Psoas muscle (tissue), 8 donors: ENCODE results near the gene LINGO3. TPM values are rescaled to one million over a fixed set of nuclear protein-coding genes. Genes with fewer than 3 reads are reported as not detected.

Source experiments
- ATAC-seq, 4 donors: fragments of 200-7000 bp; cut with Tn5 transposase; one replicate each; pipeline ENCODE4 v1.9.1; 2020; ENCODE audit warnings: moderate library complexity in 3 of 4, mild to moderate bottlenecking in 2 of 4
- DNase-seq, 2 donors: peaks; one replicate each; pipeline ENCODE4 v3.0.0-alpha.2; 2020
- H3K27ac ChIP-seq: fragments of 200-600 bp; one replicate; pipeline ENCODE4 v1.8.0; 2022
- H3K27me3 ChIP-seq, 3 donors: fragments of 200-600 bp in 1 of 3; one replicate each; pipeline versions ENCODE4 v1.6.1 to v1.8.0; 2013 to 2022; ENCODE audit warnings: low read length in 2 of 3, mild to moderate bottlenecking in 2 of 3, moderate library complexity in 1 of 3; ENCODE audit not compliant: insufficient read depth in 3 of 3
- H3K36me3 ChIP-seq, 2 donors: fragments of 200-600 bp in 1 of 2; one replicate each; pipeline versions ENCODE4 v1.6.1 to v1.8.0; 2013 to 2022; ENCODE audit warnings: low read depth in 1 of 2, mild to moderate bottlenecking in 1 of 2, moderate library complexity in 1 of 2; ENCODE audit not compliant: insufficient read depth in 1 of 2
- H3K4me1 ChIP-seq: fragments of 200-600 bp; one replicate; pipeline ENCODE4 v1.8.0; 2022
- H3K4me3 ChIP-seq: fragments of 200-600 bp; one replicate; pipeline ENCODE4 v1.8.0; 2022; ENCODE audit warnings: mild to moderate bottlenecking
- H3K9me3 ChIP-seq: fragments of 200-600 bp; one replicate; pipeline ENCODE4 v1.8.0; 2022
- CTCF ChIP-seq: fragments of 200-600 bp; IDR thresholded peaks from one replicate; pipeline ENCODE4 v1.8.0; 2022; ENCODE audit warnings: antibody characterized with exemption
- WGBS, 3 donors: extraction: QIAGEN DNeasy Blood & Tissue Kit; methylation state at CpG; one replicate each; pipeline versions ENCODE4 v1.1.6 to v1.1.7; 2013; 5-methylcytosine and 5-hydroxymethylcytosine counted together
- intact Hi-C, 2 donors: fragments of 100-400 bp; cut with DNase I; formaldehyde crosslinking; loops; one replicate each; pipeline versions ENCODE4 v1.11.0 to v1.14.2; 2022
- polyA plus RNA-seq, 3 donors: library from polyadenylated mRNA; stranded (reverse); fragments of 200-250 nt; gene quantifications; one replicate each; pipeline ENCODE4 v1.2.3, GENCODE V29; 2013
- total RNA-seq, 4 donors: library from RNA; stranded (reverse); fragmentation: NEBNext Ultra II Directional in 2 of 4; extraction: Animal tissue kit (Norgen Biotek cat#: 25700) in 2 of 4; gene quantifications; one replicate each; pipeline versions ENCODE4 v1.2.1 to v1.2.4, GENCODE V29; 2021 to 2023
- donor health status: healthy with polysubstance abuse.
- donor health status: DM: no; HTN: no; CAD: no; lungs with moderate emphysema.
- donor health status: Bipolar disorder and iron deficiency.
- donor health status: healthy.
- donor health status: DM: yes; HTN: yes; CAD: no.
- donor health status: DM: no; HTN: no; CAD: no.
- donor health status: DM: no; HTN: no; CAD: no.
- donor health status: DM: yes; HTN: yes; CAD: no.

The LINGO3 gene
- total and polyA plus RNA-seq, 7 donors = 0.04 TPM; not detected in 6

GRCh38 chr19:2343289-2343982 lies 35.5 kb upstream of the LINGO3 start:
- no peaks in the 10 kb centered on the region for H3K4me1 ChIP-seq
- 89 to 96% (median 95%) methylated on average over 30 to 31 of the region's 31 CpGs for WGBS, 3 donors
- no peak overlapping the region for H3K4me3 ChIP-seq
- ATAC-seq = no peak
- intact Hi-C loops = no loop called here
- DNase-seq = peak in 1 of 2 donors; percentile 45
- no peak overlapping the region for H3K27ac ChIP-seq
- H3K36me3 ChIP-seq = peaks cover 0 to 60% of the 10 kb centered on the region in 2 donors
- H3K27me3 ChIP-seq = no peaks in the 10 kb centered on the region
- no peak for TF ChIP-seq CTCF
- H3K9me3 ChIP-seq = no peaks in the 10 kb centered on the region

- Histone ChIP-seq H3K36me3 (peaks cover 0 to 60% of the 10 kb centered on the region in 2 donors), H3K27me3 (no peaks in the 10 kb centered on the region), H3K4me3 (no peak overlapping the region), H3K4me1 (no peaks in the 10 kb centered on the region), H3K27ac (no peak overlapping the region), H3K9me3 (no peaks in the 10 kb centered on the region)
- TF ChIP-seq CTCF = no peak
- intact Hi-C loops = no loop called here
- 93 to 97% (median 95%) methylated on average over 24 to 29 of the region's 29 CpGs for WGBS, 3 donors
- no peak for ATAC-seq
- DNase-seq = peak in 1 of 2 donors; percentile 39
Measured at GRCh38 chr19:2342656-2343288, 34.8 kb upstream of the LINGO3 start.

GRCh38 chr19:2341982-2342381 lies 34.0 kb upstream of the LINGO3 start:
- no peak overlapping the region for H3K27ac ChIP-seq
- DNase-seq (peak in 1 of 2 donors; percentile 28), ATAC-seq (no peak)
- no peaks in the 10 kb centered on the region for H3K27me3 ChIP-seq
- peaks cover 0 to 67% of the 10 kb centered on the region in 2 donors for H3K36me3 ChIP-seq
- H3K4me3 ChIP-seq = no peak overlapping the region
- 87 to 89% (median 87%) methylated on average over 15 of the region's 15 CpGs for WGBS, 3 donors
- no peak for TF ChIP-seq CTCF
- no peaks in the 10 kb centered on the region for H3K4me1 ChIP-seq
- intact Hi-C loops = no loop called here
- H3K9me3 ChIP-seq = no peaks in the 10 kb centered on the region

GRCh38 chr19:2341244-2341751 lies 33.3 kb upstream of the LINGO3 start:
- ATAC-seq (no peak), DNase-seq (no peak)
- H3K36me3 ChIP-seq = peaks cover 0 to 61% of the 10 kb centered on the region in 2 donors
- H3K4me1 ChIP-seq = no peaks in the 10 kb centered on the region
- no peak overlapping the region for H3K27ac ChIP-seq
- H3K4me3 ChIP-seq = no peak overlapping the region
- H3K27me3 ChIP-seq = no peaks in the 10 kb centered on the region
- no peak for TF ChIP-seq CTCF
- H3K9me3 ChIP-seq = no peaks in the 10 kb centered on the region
- WGBS, 3 donors = 57 to 83% (median 68%) methylated on average over 24 of the region's 24 CpGs
- intact Hi-C loops = no loop called here
